Astrocyte (in vitro differentiated cells and primary cell): ENCODE results near the gene ARPC2.

Experiments used
- CTCF ChIP-seq: IDR thresholded peaks from 2 replicates; pipeline ENCODE4 v1.5.1; 2011; ENCODE audit warnings: low read depth, mild to moderate bottlenecking, inconsistent platforms, low read length, moderate library complexity; ENCODE audit not compliant: insufficient read depth
- EZH2 ChIP-seq: IDR thresholded peaks from 2 replicates; pipeline ENCODE4 v1.6.1; 2012; ENCODE audit warnings: mild to moderate bottlenecking, low read length, inconsistent platforms; ENCODE audit not compliant: insufficient read depth

- TF ChIP-seq CTCF (no peak), EZH2 (no peak)
These were observed 12.9 kb downstream of the ARPC2 start for GRCh38 chr2:218229851-218230250.
